Activated CD4-positive, alpha-beta memory T cell treated with anti-CD3 and anti-CD28 coated beads for 36 hours (primary cell): ENCODE measurements around the gene PEX11B. TPM values are rescaled to one million over a fixed set of nuclear protein-coding genes. Genes with fewer than 3 reads are reported as not detected.

Source experiments
- CTCF ChIA-PET: fragments of 350-600 bp; sonication (Branson Sonifier 250); formaldehyde crosslinking; loops from one replicate; lab custom pipeline; 2021; ENCODE audit warnings: antibody characterized with exemption, inconsistent platforms; lab: Charles Lee
- POLR2A ChIA-PET: fragments of 350-600 bp; sonication (Branson Sonifier 250); formaldehyde crosslinking; loops from one replicate; lab custom pipeline; 2021; ENCODE audit warnings: antibody characterized with exemption; lab: Charles Lee
- DNase-seq: peaks from one replicate; pipeline ENCODE4 v3.0.0-alpha.2; 2020
- H3K27ac Mint-ChIP-seq: one replicate; pipeline ENCODE4 v1.8.0; 2021; ENCODE audit warnings: mixed read lengths
- H3K27me3 Mint-ChIP-seq: one replicate; pipeline ENCODE4 v1.8.0; 2021; ENCODE audit warnings: mixed read lengths
- H3K36me3 Mint-ChIP-seq: one replicate; pipeline ENCODE4 v1.8.0; 2021; ENCODE audit warnings: mixed read lengths
- H3K4me1 Mint-ChIP-seq: one replicate; pipeline ENCODE4 v1.8.0; 2021; ENCODE audit warnings: low read depth, mixed read lengths
- H3K4me3 Mint-ChIP-seq: one replicate; pipeline ENCODE4 v1.8.0; 2021; ENCODE audit warnings: mild to moderate bottlenecking, mixed read lengths
- H3K9me3 Mint-ChIP-seq: one replicate; pipeline ENCODE4 v1.8.0; 2021; ENCODE audit warnings: mixed read lengths
- intact Hi-C: fragments of 100-400 bp; cut with micrococcal nuclease; formaldehyde crosslinking; loops from one replicate; pipeline ENCODE4 v1.15.1; 2023
- total RNA-seq, 2 experiments: library from RNA; stranded (reverse); gene quantifications; one replicate each; pipeline ENCODE4 v1.2.3, GENCODE V29; 2021

The PEX11B gene
- total RNA-seq, 2 experiments from 2014 or later, result 22.8 to 25.6 TPM

- peak overlapping the region; percentile 75 for H3K27ac Mint-ChIP-seq
- peak overlapping the region; percentile 91 for H3K4me3 Mint-ChIP-seq
- DNase-seq, result peak; percentile 66
- ChIA-PET CTCF (no interaction called here), POLR2A (interaction anchor here (6.2 kb wide), 1 partner anchor 33 kb away, joined by 62 read pairs; the partner anchor contains the start of gene RBM8A)
- H3K36me3 Mint-ChIP-seq, result peaks cover 1% of the 10 kb centered on the region
- no peaks in the 10 kb centered on the region for H3K9me3 Mint-ChIP-seq
- intact Hi-C loops, result no loop called here
- no peaks in the 10 kb centered on the region for H3K27me3 Mint-ChIP-seq
- H3K4me1 Mint-ChIP-seq, result peaks cover 51% of the 10 kb centered on the region
These were observed 42.1 kb upstream of the PEX11B start for GRCh38 chr1:145960468-145961108.

- no peak overlapping the region for H3K27ac Mint-ChIP-seq
- POLR2A ChIA-PET, result interaction anchor here (0.8 to 6.2 kb wide), 2 partner anchors 33 to 132 kb away, joined by 4 to 62 read pairs; partner anchors contain the start of gene RBM8A
- no peaks in the 10 kb centered on the region for H3K9me3 Mint-ChIP-seq
- intact Hi-C loops, result loop anchor here (2.0 to 5.0 kb wide), 2 partner anchors 101 to 133 kb away; partner anchors contain the start of gene PIAS3
- peak overlapping the region; percentile 91 for H3K4me3 Mint-ChIP-seq
- no peaks in the 10 kb centered on the region for H3K27me3 Mint-ChIP-seq
- peaks cover 1% of the 10 kb centered on the region for H3K36me3 Mint-ChIP-seq
- no peak for DNase-seq
- CTCF ChIA-PET, result no interaction called here
- H3K4me1 Mint-ChIP-seq, result peaks cover 53% of the 10 kb centered on the region
These were observed 41.5 kb upstream of the PEX11B start for GRCh38 chr1:145959957-145960467.

- peaks cover 1% of the 10 kb centered on the region for H3K36me3 Mint-ChIP-seq
- no peaks in the 10 kb centered on the region for H3K27me3 Mint-ChIP-seq
- peaks cover 59% of the 10 kb centered on the region for H3K4me1 Mint-ChIP-seq
- peak overlapping the region; percentile 9 for H3K4me3 Mint-ChIP-seq
- no peak for DNase-seq
- no peaks in the 10 kb centered on the region for H3K9me3 Mint-ChIP-seq
- intact Hi-C loops, result loop anchor here (2.0 to 5.0 kb wide), 2 partner anchors 101 to 132 kb away; partner anchors contain the start of gene PIAS3
- POLR2A ChIA-PET, result interaction anchor here (0.8 to 3.6 kb wide), 4 partner anchors 32 to 132 kb away, joined by 4 to 46 read pairs (median 13); partner anchors contain the start of genes PEX11B and RBM8A
- CTCF ChIA-PET, result interaction anchor here (2.1 to 3.1 kb wide), 3 partner anchors 32 to 114 kb away, joined by 7 to 29 read pairs (median 26); partner anchors contain the start of genes NUDT17, PEX11B and RBM8A
- no peak overlapping the region for H3K27ac Mint-ChIP-seq
These were observed 40.8 kb upstream of the PEX11B start for GRCh38 chr1:145959333-145959732.

GRCh38 chr1:145958734-145959133 lies 40.2 kb upstream of the PEX11B start:
- POLR2A ChIA-PET, result interaction anchor here (1.4 to 3.6 kb wide), 7 partner anchors 20 to 100 kb away, joined by 4 to 46 read pairs (median 14); partner anchors contain the start of genes PEX11B, PIAS3, RBM8A and TXNIP
- H3K9me3 Mint-ChIP-seq, result no peaks in the 10 kb centered on the region
- H3K4me3 Mint-ChIP-seq, result no peak overlapping the region
- intact Hi-C loops, result loop anchor here (1.0 to 5.0 kb wide), 4 partner anchors 38 to 131 kb away; partner anchors contain the start of genes PEX11B, PIAS3 and TXNIP
- H3K27me3 Mint-ChIP-seq, result no peaks in the 10 kb centered on the region
- no peak overlapping the region for H3K27ac Mint-ChIP-seq
- H3K36me3 Mint-ChIP-seq, result peaks cover 1% of the 10 kb centered on the region
- H3K4me1 Mint-ChIP-seq, result peaks cover 62% of the 10 kb centered on the region
- CTCF ChIA-PET, result interaction anchor here (0.8 to 3.1 kb wide), 9 partner anchors 10 to 113 kb away, joined by 3 to 29 read pairs (median 7); partner anchors contain the start of genes NUDT17, PEX11B and RBM8A
- DNase-seq, result no peak

GRCh38 chr1:145957443-145958319 lies 39.2 kb upstream of the PEX11B start, which contains the start of gene LIX1L:
Gene LIX1L, minus strand, starts transcription at chr1:145958017. Its CDS starts 90 bp downstream, at chr1:145957927.
- Mint-ChIP-seq H3K36me3 (peaks cover 7% of the 10 kb centered on the region), H3K27me3 (no peaks in the 10 kb centered on the region), H3K4me3 (peak within 1 kb of the TSS; percentile 87), H3K27ac (peak within 1 kb of the TSS; percentile 79), H3K4me1 (peaks cover 57% of the 10 kb centered on the region), H3K9me3 (no peaks in the 10 kb centered on the region)
- CTCF ChIA-PET, result interaction anchor here (0.7 to 3.1 kb wide), 13 partner anchors 11 to 112 kb away, joined by 3 to 29 read pairs (median 6); partner anchors contain the start of genes NUDT17, PEX11B, PIAS3 and RBM8A
- DNase-seq, result peak; percentile 97
- POLR2A ChIA-PET, result interaction anchor here (0.9 to 3.6 kb wide), 9 partner anchors 21 to 99 kb away, joined by 3 to 46 read pairs (median 9); partner anchors contain the start of genes PEX11B, PIAS3, RBM8A and TXNIP
- intact Hi-C loops, result loop anchor here (1.0 to 5.0 kb wide), 5 partner anchors 31 to 130 kb away; partner anchors contain the start of genes PEX11B, PIAS3, RBM8A and TXNIP

- H3K4me3 Mint-ChIP-seq, result peak overlapping the region; percentile 87
- no peaks in the 10 kb centered on the region for H3K9me3 Mint-ChIP-seq
- POLR2A ChIA-PET, result interaction anchor here (1.2 to 3.6 kb wide), 4 partner anchors 7 to 98 kb away, joined by 3 to 46 read pairs (median 16); partner anchors contain the start of genes ANKRD34A, PEX11B, PIAS3 and POLR3GL
- no peak for DNase-seq
- CTCF ChIA-PET, result interaction anchor here (1.1 to 3.1 kb wide), 5 partner anchors 22 to 111 kb away, joined by 3 to 29 read pairs (median 11); partner anchors contain the start of genes NUDT17, PEX11B and RBM8A
- peaks cover 9% of the 10 kb centered on the region for H3K36me3 Mint-ChIP-seq
- intact Hi-C loops, result loop anchor here (2.0 to 5.0 kb wide), 2 partner anchors 30 to 130 kb away; partner anchors contain the start of gene RBM8A
- peak overlapping the region; percentile 79 for H3K27ac Mint-ChIP-seq
- H3K4me1 Mint-ChIP-seq, result peaks cover 56% of the 10 kb centered on the region
- H3K27me3 Mint-ChIP-seq, result no peaks in the 10 kb centered on the region
These were observed 38.4 kb upstream of the PEX11B start for GRCh38 chr1:145956781-145957442.

GRCh38 chr1:145956361-145956760 lies 37.8 kb upstream of the PEX11B start:
- CTCF ChIA-PET, result interaction anchor here (1.1 to 3.1 kb wide), 2 partner anchors 25 to 111 kb away, joined by 3 to 29 read pairs; partner anchors contain the start of gene NUDT17
- Mint-ChIP-seq H3K36me3 (peaks cover 14% of the 10 kb centered on the region), H3K4me1 (peaks cover 60% of the 10 kb centered on the region), H3K9me3 (no peaks in the 10 kb centered on the region), H3K27me3 (no peaks in the 10 kb centered on the region), H3K4me3 (peak overlapping the region; percentile 87), H3K27ac (peak overlapping the region; percentile 79)
- intact Hi-C loops, result loop anchor here (2.0 to 5.0 kb wide), 2 partner anchors 30 to 129 kb away; partner anchors contain the start of gene RBM8A
- POLR2A ChIA-PET, result interaction anchor here (1.2 to 3.6 kb wide), 2 partner anchors 8 to 29 kb away, joined by 3 to 46 read pairs; partner anchors contain the start of genes ANKRD34A, POLR3GL and RBM8A
- DNase-seq, result no peak

- DNase-seq, result no peak
- Mint-ChIP-seq H3K36me3 (peaks cover 14% of the 10 kb centered on the region), H3K4me3 (no peak overlapping the region), H3K9me3 (no peaks in the 10 kb centered on the region), H3K27ac (no peak overlapping the region), H3K4me1 (peaks cover 62% of the 10 kb centered on the region), H3K27me3 (no peaks in the 10 kb centered on the region)
- intact Hi-C loops, result loop anchor here (5.0 kb wide), 1 partner anchor 128 kb away; no protein-coding TSS in a partner anchor
- ChIA-PET CTCF (interaction anchor here (1.2 to 1.8 kb wide), 3 partner anchors 46 to 110 kb away, joined by 3 to 7 read pairs (median 3); partner anchors contain the start of genes ITGA10 and NUDT17), POLR2A (interaction anchor here (1.2 kb wide), 1 partner anchor 9 kb away, joined by 3 read pairs; the partner anchor contains the start of genes ANKRD34A and POLR3GL)
These were observed 36.9 kb upstream of the PEX11B start for GRCh38 chr1:145955436-145955835.

- Mint-ChIP-seq H3K4me3 (no peak overlapping the region), H3K4me1 (peaks cover 61% of the 10 kb centered on the region), H3K27ac (no peak overlapping the region), H3K9me3 (no peaks in the 10 kb centered on the region), H3K36me3 (peaks cover 14% of the 10 kb centered on the region), H3K27me3 (no peaks in the 10 kb centered on the region)
- ChIA-PET CTCF (interaction anchor here (1.4 to 1.8 kb wide), 2 partner anchors 44 to 109 kb away, joined by 3 to 7 read pairs; partner anchors contain the start of genes ITGA10 and NUDT17), POLR2A (interaction anchor here (0.6 to 0.9 kb wide), 2 partner anchors 15 to 67 kb away, joined by 3 to 7 read pairs; no protein-coding TSS in a partner anchor)
- intact Hi-C loops, result no loop called here
- no peak for DNase-seq
These were observed 35.3 kb upstream of the PEX11B start for GRCh38 chr1:145953861-145954260.

- H3K27me3 Mint-ChIP-seq, result no peaks in the 10 kb centered on the region
- POLR2A ChIA-PET, result no interaction called here
- no peaks in the 10 kb centered on the region for H3K9me3 Mint-ChIP-seq
- intact Hi-C loops, result no loop called here
- peaks cover 54% of the 10 kb centered on the region for H3K4me1 Mint-ChIP-seq
- CTCF ChIA-PET, result no interaction called here
- no peak for DNase-seq
- H3K27ac Mint-ChIP-seq, result no peak overlapping the region
- no peak overlapping the region for H3K4me3 Mint-ChIP-seq
- H3K36me3 Mint-ChIP-seq, result peaks cover 14% of the 10 kb centered on the region
These were observed 34.4 kb upstream of the PEX11B start for GRCh38 chr1:145952903-145953302.
